SU-DHL-6 (cell line): ENCODE data around the gene CRIP2.

Experiments
- H2AFZ ChIP-seq: fragments of 200-600 bp; sonication (generic); 2 replicates; pipeline ENCODE4 v1.6.1; 2014; ENCODE audit warnings: low read depth, mild to moderate bottlenecking, moderate library complexity, mixed read lengths, antibody characterized with exemption, low read length; ENCODE audit not compliant: severe bottlenecking
- H3F3A ChIP-seq: fragments of 200-600 bp; shearing (Covaris generic); 2 replicates; pipeline ENCODE4 v1.6.0; 2016; ENCODE audit warnings: antibody characterized with exemption, mild to moderate bottlenecking; ENCODE audit not compliant: insufficient read depth
- H3K27ac ChIP-seq: fragments of 200-600 bp; sonication (generic); 2 replicates; pipeline ENCODE4 v1.5.1; 2016; ENCODE audit warnings: low read depth, mild to moderate bottlenecking, low read length, moderate library complexity, mixed read lengths
- H3K27me3 ChIP-seq: fragments of 200-600 bp; sonication (generic), shearing (Covaris generic); 2 replicates; pipeline ENCODE4 v1.6.0; 2014; ENCODE audit warnings: mild to moderate bottlenecking, low read length
- H3K36me3 ChIP-seq: fragments of 200-600 bp; sonication (generic); 2 replicates; pipeline ENCODE4 v1.6.1; 2014; ENCODE audit warnings: mild to moderate bottlenecking, low read length, mixed read lengths
- H3K4me2 ChIP-seq: fragments of 300-600, 200-600 bp; shearing (Covaris generic), sonication (generic); 2 replicates; pipeline ENCODE4 v1.6.0; 2014; ENCODE audit warnings: low read length, low read depth, mild to moderate bottlenecking; ENCODE audit not compliant: poor library complexity, severe bottlenecking
- H3K4me3 ChIP-seq: fragments of 200-600 bp; sonication (generic); 2 replicates; pipeline ENCODE4 v1.5.1; 2014; ENCODE audit warnings: antibody characterized with exemption, low read length, mild to moderate bottlenecking, mixed read lengths; ENCODE audit not compliant: insufficient read depth, poor library complexity, severe bottlenecking
- H3K79me2 ChIP-seq: fragments of 200-600 bp; sonication (generic); 2 replicates; pipeline ENCODE4 v1.6.1; 2014; ENCODE audit warnings: mild to moderate bottlenecking, low read length, moderate library complexity; ENCODE audit not compliant: insufficient read depth
- H3K9ac ChIP-seq: fragments of 200-600 bp; sonication (generic); 2 replicates; pipeline ENCODE4 v1.7.0; 2014; ENCODE audit warnings: mild to moderate bottlenecking, low read length
- H3K9me2 ChIP-seq: fragments of 200-600 bp; sonication (generic); replicated peaks from 2 replicates; pipeline ENCODE4 v1.6.1; 2014; ENCODE audit warnings: low read length; ENCODE audit not compliant: insufficient read depth
- H3K9me3 ChIP-seq: fragments of 200-600 bp; sonication (generic); 2 replicates; pipeline ENCODE4 v1.6.1; 2014; ENCODE audit warnings: low read length, mixed read lengths; ENCODE audit not compliant: insufficient read depth
- H4K20me1 ChIP-seq: fragments of 200-600 bp; sonication (generic); 2 replicates; pipeline ENCODE4 v1.6.1; 2014; ENCODE audit warnings: low read depth, mild to moderate bottlenecking, antibody characterized with exemption, low read length, moderate library complexity, mixed read lengths
- CTCF ChIP-seq: fragments of 200-600 bp; sonication (generic); IDR thresholded peaks from one replicate; pipeline ENCODE4 v1.5.1; 2017; ENCODE audit warnings: antibody characterized with exemption, mild to moderate bottlenecking, low read length, moderate library complexity; ENCODE audit not compliant: insufficient read depth, poor library complexity, severe bottlenecking
- EZH2phosphoT487 ChIP-seq: fragments of 200-600 bp; sonication (generic), shearing (Covaris generic); conservative IDR thresholded peaks from 2 replicates; pipeline ENCODE4 v1.6.1; 2018; ENCODE audit warnings: mild to moderate bottlenecking, antibody characterized with exemption, low read length, moderate library complexity, mixed read lengths

CRIP2 gene

GRCh38 chr14:105485739-105486162, 11.1 kb downstream of the CRIP2 start:
- H3K9ac ChIP-seq = no peak overlapping the region
- H3K27me3 ChIP-seq = no peaks in the 10 kb centered on the region
- no peaks in the 10 kb centered on the region for H4K20me1 ChIP-seq
- no peak overlapping the region for H3K27ac ChIP-seq
- H3K4me2 ChIP-seq = no peak overlapping the region
- H3K36me3 ChIP-seq = no peaks in the 10 kb centered on the region
- peak; percentile 28 for TF ChIP-seq CTCF
- 0 out of 2 replicates have a peak, but pooled peaks have one; percentile 79 for TF ChIP-seq EZH2phosphoT487
- no peaks in the 10 kb centered on the region for H3K9me2 ChIP-seq
- H3K4me3 ChIP-seq = no peak overlapping the region
- no peaks in the 10 kb centered on the region for H3F3A ChIP-seq
- no peak overlapping the region for H2AFZ ChIP-seq
- no peaks in the 10 kb centered on the region for H3K79me2 ChIP-seq
- no peaks in the 10 kb centered on the region for H3K9me3 ChIP-seq

GRCh38 chr14:105486163-105486973, 11.7 kb downstream of the CRIP2 start, which contains the start of gene CRIP1:
TSS of gene CRIP1 (plus strand) at chr14:105486886. CDS start at chr14:105487260, 374 bp downstream.
- H3K36me3 ChIP-seq = no peaks in the 10 kb centered on the region
- no peaks in the 10 kb centered on the region for H4K20me1 ChIP-seq
- H2AFZ ChIP-seq = peak within 1 kb of the TSS; percentile 9
- no peaks in the 10 kb centered on the region for H3K79me2 ChIP-seq
- TF ChIP-seq CTCF (no peak), EZH2phosphoT487 (no peak)
- no peaks in the 10 kb centered on the region for H3F3A ChIP-seq
- no peaks in the 10 kb centered on the region for H3K9me3 ChIP-seq
- H3K9ac ChIP-seq = peak within 1 kb of the TSS; percentile 53
- peak within 1 kb of the TSS; percentile 54 for H3K4me2 ChIP-seq
- H3K9me2 ChIP-seq = no peaks in the 10 kb centered on the region
- no peaks in the 10 kb centered on the region for H3K27me3 ChIP-seq
- H3K4me3 ChIP-seq = peak within 1 kb of the TSS; percentile 50
- H3K27ac ChIP-seq = no peak within 1 kb of the TSS

GRCh38 chr14:105486974-105487448, 12.4 kb downstream of the CRIP2 start:
- Histone ChIP-seq H3K79me2 (no peaks in the 10 kb centered on the region), H3F3A (peaks cover 3% of the 10 kb centered on the region; the same call in 1 of the 2 replicates), H3K9me3 (no peaks in the 10 kb centered on the region), H3K27me3 (no peaks in the 10 kb centered on the region), H3K9me2 (no peaks in the 10 kb centered on the region), H4K20me1 (no peaks in the 10 kb centered on the region), H3K4me3 (peak overlapping the region; percentile 50), H3K36me3 (no peaks in the 10 kb centered on the region), H3K9ac (peak overlapping the region; percentile 53), H3K27ac (no peak overlapping the region), H2AFZ (peak overlapping the region; percentile 9), H3K4me2 (peak overlapping the region; percentile 54)
- TF ChIP-seq CTCF = no peak
- TF ChIP-seq EZH2phosphoT487 = no peak
